GM21529 (cell line): ENCODE data around the gene BSN.

Source experiments
- ATAC-seq: cut with Tn5 transposase; IDR thresholded peaks from one replicate; pipeline ENCODE4 v1.9.1; 2021; ENCODE audit not compliant: unreplicated experiment

BSN gene, protein sequence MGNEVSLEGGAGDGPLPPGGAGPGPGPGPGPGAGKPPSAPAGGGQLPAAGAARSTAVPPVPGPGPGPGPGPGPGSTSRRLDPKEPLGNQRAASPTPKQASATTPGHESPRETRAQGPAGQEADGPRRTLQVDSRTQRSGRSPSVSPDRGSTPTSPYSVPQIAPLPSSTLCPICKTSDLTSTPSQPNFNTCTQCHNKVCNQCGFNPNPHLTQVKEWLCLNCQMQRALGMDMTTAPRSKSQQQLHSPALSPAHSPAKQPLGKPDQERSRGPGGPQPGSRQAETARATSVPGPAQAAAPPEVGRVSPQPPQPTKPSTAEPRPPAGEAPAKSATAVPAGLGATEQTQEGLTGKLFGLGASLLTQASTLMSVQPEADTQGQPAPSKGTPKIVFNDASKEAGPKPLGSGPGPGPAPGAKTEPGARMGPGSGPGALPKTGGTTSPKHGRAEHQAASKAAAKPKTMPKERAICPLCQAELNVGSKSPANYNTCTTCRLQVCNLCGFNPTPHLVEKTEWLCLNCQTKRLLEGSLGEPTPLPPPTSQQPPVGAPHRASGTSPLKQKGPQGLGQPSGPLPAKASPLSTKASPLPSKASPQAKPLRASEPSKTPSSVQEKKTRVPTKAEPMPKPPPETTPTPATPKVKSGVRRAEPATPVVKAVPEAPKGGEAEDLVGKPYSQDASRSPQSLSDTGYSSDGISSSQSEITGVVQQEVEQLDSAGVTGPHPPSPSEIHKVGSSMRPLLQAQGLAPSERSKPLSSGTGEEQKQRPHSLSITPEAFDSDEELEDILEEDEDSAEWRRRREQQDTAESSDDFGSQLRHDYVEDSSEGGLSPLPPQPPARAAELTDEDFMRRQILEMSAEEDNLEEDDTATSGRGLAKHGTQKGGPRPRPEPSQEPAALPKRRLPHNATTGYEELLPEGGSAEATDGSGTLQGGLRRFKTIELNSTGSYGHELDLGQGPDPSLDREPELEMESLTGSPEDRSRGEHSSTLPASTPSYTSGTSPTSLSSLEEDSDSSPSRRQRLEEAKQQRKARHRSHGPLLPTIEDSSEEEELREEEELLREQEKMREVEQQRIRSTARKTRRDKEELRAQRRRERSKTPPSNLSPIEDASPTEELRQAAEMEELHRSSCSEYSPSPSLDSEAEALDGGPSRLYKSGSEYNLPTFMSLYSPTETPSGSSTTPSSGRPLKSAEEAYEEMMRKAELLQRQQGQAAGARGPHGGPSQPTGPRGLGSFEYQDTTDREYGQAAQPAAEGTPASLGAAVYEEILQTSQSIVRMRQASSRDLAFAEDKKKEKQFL (N-terminal part only)

DNA sequence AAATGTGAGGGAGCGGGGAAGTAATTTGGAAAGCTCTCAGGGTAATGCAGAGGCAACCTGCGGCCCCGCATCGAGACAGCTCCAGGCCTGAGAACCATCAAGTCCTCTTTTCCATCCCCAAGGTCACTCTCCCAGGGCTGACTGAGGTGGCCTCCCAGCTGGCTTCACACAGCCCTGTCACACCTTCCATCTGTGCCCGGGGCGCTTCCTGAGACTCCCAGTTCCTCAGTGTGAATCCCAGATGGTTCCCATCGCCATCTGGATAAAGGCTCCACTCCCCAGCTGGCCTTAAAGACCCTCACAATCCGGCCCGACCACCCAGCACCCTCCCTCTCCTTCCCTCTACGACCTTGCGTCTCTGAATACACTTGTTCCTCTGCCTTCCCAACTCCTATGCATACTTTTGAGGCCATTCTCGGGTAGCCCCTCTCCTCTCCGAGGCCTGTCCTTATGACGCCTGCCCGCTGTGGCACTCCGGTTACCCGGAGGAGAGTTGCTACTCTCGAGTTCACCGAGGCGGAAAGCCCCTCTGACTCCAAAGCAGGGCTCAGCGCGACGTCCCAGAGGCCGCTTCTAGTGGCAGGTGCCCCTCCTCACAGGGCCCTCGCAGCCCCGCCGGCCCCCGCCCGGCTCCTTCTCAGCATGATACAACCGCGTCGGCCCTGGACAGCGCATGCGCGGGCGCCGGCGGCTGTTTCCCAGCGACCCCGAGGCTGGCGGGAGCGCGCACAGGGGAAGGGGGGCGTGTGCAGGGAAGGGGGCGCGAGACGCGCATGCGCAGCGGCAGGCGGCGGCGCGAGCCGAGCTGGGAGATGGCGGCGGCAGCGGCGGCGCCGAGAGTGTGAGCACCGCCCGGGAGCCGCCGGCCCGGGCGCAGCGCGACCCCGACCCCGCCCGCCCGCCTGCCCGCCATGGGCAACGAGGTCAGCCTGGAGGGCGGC, at the start of gene BSN:
Gene BSN, plus strand, starts transcription at position 786 of the 941 bp plus-strand sequence. Its CDS starts 126 bp downstream, at position 912.
- ATAC-seq, result peak; percentile 69

DNA sequence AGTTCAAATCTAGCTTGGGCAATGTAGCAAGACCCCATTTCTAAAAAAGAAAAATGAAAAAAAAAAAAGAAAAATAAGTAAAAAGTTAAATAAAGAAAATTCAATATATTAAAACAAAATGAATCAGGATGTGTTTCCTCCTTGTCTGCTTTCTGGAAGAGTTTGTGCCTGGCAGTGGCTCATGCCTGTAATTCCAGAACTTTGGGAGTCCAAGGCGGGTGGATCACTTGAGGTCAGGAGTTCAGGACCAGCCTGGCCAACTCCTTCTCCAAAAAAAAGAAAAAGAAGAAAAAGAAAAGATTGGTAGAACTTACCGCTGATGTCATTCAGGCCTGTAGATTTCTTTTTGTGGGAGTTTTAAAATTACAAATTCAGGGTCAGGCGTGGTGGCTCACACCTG, 47.4 kb upstream of the BSN start:
- ATAC-seq, result no peak

DNA sequence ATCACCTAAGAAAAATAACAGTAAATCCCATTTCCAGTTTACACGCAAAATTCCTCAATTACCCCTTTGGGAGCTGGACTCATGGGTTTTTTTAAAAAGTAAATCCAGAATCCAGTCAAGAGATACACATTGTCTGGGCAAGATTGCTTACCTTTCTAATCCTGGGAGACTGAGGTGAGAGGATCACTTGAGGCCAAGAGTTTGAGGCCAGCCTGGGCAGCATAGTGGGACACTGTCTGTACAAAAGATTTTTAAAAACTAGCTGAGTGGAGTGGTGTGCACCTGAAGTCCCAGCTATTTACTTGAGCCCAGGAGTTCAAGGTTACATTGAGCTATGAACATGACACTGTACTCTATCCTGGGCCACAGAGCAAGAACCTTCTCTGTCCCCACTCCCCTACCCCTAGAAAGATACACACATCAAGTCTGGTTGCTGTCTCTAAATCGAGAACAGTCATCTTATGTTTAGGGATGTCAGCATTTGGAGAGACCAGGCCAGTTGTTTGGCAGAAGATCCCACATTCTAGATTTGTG, 45.2 kb upstream of the BSN start:
- no peak for ATAC-seq

DNA sequence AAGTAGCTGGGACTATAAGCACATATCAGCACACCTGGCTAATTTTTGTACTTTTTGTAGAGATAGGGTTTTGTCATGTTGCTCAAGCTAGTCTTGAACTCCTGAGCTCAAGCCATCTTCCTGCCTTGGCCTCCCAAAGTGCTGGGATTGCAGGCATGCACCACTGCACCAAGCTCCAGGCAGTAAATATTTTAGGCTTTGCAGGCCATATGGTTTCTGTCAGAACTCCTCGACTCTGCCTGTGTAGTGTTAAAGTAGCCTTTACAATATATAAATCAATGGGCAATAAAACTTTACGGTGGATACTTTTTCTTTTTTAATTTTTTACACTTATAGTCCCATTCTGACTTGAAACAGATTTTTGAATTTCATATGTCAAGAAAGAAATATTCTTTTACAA, 42.6 kb upstream of the BSN start:
- ATAC-seq, result no peak

DNA sequence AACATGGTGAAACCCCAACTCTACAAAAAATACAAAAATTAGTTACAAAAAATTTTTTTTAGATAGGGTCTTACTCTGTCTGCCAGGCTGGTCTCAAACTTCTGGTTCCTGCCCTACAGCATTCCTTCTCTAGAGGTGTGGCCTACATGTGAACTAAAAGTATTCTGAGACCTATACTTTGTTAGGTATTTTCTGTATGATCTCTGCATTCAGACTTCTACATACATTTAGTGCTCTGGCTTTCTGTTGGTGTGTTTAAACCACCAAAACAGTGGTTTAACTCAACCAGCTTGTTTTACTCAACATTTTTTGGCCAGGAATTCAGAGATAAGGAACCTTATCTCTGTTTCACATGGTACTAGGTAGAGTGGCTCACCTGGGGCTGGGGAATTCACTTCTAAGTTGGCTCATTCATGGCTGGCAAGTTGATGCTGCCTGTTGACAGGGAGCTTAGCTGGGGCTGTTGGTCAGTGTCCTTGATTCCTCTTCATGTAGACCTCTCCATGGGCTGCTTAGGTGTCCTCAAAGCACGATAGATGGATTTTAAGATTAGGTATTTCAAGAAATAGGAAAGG, 41.4 kb upstream of the BSN start:
- ATAC-seq, result no peak

DNA sequence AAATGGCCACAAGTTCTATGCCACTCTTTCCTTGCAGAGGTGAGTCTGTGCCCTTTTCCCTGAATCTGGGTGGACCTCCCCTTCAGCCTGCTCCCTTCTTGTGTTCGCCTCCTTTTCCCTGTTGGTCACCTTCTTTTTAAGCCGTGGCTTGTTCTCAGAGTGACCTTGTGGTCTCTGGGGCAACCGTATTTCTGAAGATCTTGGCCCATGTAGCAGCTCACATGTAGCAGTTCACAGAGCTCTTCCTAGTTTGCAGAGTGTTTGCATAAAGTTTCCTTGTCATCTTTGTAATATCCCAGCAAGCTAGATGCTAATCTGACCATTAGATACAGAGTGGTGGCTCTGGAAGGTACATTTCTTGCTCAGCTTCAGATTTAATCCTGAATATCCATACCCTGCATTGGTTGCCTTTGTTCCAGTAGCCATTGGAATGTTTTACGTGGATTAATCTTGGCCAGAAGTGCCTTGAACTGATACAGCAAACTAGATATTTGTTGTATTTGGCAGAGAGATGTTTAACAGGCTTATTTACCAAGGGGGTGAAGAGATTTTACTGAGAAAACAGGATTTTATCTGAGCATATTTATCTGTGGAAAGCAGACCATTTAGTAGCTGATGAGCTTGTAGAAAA, 40.7 kb upstream of the BSN start:
- ATAC-seq, result no peak

DNA sequence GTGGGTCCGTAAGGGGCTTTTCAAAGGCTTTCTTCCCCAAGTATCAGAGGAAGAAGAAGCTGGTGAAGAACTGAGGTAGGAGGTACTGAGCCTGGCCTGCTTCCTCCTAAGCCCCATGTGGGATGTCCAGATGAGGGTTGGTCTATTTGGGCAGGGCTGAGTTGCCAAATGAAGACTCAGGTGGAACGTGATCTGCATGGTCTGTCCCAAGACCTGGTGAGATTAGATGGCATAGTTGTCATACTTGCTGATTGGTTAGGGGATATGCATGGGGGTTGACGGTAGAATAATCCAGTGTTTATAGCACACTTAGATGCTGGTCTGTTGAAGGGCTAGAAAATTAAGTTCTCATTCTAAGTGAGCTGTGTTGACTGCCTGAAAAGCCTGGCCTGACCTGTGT, 36.3 kb upstream of the BSN start:
- no peak for ATAC-seq

DNA sequence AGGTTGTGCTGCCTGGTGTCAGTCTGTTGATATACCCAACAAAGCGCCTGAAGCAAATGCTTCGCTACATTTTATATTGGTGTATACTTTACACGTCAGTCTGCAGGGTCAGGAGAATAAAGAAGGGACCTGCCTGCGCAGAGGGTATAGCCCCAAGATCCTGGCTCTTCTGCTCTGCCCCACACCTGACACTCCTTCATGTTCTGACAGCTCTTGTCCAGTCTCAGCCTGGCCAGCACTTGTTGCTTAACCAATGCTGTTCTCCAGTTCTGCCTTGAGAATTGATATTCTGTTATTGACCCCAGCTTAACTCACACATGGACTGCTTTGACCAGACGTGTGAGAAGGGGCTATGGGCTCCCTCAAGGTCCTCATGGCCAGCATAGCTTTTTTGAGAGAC, 35.8 kb upstream of the BSN start:
- no peak for ATAC-seq

DNA sequence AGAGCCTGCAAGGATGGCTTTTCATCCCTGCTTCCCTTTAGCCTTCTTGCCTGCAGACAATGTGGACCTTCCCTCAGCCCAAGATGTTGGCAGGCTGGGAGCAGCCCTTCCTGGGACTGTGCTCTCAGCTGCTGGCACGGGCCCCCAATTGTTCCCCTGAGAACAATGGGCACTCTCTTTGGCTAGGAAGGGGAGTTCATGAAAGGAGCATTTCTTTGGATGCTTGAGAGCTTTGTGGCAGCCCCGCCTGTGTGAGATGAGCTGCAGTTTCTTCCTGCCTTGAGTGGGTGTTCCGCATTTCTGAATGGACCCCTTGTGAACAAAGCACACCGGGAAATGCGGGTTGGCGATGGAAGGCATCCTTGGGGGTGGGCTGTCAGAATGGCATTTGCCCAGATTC, 35.0 kb upstream of the BSN start:
- no peak for ATAC-seq

DNA sequence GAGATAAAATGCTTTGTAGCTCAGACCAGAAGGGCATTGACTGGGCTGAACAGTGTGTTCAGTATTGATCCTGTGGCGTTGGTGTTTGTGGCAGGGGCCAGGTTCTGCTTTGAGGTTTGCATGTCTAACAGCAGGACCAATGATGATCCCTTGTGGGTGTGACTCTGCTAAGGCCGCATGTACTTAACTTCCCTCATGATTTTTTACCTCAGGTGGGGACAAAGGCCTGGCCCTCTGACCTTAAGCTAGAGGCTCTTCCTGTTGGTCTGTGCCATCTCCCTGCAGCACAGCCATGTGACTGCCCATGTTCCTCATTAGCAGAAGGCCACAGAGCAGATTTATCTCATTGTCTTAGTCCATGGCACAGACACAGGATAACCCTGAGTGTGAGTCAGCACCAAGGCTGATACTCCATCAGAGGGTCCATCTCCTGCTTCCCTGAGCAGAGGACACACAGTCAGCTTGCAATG, 34.3 kb upstream of the BSN start:
- no peak for ATAC-seq

DNA sequence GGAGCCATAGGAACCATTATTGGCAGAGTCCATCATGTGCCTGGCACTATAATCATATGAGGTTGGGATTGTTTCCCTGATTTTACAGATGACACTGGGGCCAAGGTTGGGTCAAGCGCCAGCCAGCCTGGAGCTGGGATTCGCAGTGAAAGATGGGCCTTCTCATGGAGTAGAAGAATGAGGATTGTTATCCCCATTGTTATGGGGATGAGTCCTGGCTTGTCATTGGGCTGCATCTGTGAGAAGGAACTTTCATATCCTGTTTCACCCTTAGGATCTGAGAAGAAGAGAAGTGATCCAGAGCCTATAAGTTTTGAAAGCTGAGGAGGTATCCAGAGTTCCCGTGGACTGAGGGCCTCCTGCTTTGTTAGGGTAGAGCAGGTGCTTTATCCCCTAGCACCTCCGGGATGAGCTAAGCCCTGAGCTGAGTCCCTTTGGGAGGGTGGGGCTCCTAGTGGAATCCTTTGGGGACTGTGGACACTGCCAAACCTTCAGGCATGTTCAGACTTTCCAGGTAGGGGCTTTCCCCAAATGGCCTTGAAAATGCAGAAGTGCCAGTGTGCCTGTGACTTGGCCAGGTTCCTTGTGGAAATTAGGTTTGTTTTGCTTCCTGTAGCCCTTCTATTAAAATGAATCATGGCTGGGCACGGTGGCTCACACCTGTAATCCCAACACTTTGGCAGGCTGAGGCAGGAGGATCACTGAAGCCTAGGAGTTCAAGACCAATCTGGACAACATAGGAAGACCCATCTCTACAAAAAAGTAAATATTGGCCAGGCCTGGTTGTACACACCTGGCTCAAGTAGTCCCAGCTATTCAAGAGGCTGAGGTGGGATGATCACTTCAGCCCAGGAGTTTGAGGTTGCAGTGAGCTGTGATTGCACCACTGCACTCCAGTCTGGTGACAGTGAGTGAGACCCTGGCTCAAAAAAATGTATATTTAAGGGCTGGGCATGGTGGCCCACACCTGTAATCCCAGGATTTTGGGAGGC, 30.2 kb upstream of the BSN start:
- ATAC-seq, result no peak

DNA sequence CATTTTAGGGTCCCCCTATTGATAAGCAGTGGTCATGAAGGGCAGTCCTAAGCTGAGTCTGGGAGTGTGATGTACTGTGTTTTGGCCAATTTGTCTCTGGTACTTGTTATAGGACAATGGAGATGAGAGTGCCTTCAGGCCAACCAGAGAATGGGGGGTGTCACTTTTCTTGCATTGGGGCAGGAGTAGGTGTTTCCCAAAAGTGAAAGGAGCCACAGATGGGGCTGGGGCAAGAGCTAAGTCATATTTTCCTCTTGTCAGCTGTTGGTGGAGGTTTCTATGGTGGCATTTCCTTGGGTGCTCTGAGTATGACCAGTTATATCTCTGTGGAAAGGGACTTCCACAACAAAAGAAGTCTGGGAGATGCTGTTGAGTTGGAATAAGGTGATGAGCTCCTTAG, 24.7 kb upstream of the BSN start:
- no peak for ATAC-seq

DNA sequence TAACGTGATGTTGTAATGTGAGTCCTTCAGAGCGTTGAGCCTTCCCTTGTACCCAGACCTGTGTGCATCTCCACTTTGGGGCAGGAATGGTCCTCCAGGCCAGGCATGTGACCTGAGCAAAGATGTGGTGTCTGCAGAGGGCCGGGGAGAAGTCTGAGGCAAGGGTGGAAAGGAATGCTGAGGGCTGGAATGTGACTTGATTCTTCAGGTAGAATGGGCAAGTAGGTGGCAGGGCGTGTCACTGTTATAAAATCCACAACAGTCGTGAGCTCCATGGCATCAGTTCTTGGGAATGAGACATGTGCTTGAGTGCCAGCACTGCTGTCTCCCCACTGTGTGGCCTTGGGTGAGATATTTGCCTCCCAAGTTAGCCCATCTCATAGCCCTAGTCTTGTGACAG, 24.0 kb upstream of the BSN start:
- ATAC-seq, result no peak

DNA sequence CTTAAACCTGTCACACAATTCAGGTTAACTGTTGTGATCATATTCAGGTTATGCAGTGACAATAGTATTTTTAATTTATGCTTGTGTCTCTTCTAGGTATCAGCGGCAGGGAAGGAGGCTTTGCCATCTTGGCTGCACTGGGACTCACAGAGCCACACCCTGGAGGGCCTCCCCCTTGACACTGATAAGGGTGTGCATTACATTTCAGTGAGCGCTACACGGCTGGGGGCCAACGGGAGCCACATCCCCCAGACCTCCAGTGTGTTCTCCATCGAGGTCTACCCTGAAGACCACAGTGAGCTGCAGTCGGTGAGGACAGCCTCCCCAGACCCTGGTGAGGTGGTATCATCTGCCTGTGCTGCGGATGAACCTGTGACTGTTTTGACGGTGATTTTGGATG, 23.6 kb upstream of the BSN start:
- no peak for ATAC-seq

DNA sequence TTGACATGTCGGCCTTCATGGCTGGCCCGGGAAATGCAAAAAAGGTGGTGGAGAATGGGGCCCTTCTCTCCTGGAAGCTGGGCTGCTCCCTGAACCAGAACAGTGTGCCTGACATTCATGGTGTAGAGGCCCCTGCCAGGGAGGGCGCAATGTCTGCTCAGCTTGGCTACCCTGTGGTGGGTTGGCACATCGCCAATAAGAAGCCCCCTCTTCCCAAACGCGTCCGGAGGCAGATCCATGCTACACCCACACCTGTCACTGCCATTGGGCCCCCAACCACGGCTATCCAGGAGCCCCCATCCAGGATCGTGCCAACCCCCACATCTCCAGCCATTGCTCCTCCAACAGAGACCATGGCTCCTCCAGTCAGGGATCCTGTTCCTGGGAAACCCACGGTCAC, 23.1 kb upstream of the BSN start:
- no peak for ATAC-seq

DNA sequence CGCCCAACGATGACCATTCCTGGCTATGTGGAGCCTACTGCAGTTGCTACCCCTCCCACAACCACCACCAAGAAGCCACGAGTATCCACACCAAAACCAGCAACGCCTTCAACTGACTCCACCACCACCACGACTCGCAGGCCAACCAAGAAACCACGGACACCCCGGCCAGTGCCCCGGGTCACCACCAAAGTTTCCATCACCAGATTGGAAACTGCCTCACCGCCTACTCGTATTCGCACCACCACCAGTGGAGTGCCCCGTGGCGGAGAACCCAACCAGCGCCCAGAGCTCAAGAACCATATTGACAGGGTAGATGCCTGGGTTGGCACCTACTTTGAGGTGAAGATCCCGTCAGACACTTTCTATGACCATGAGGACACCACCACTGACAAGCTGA, 22.6 kb upstream of the BSN start:
- no peak for ATAC-seq

DNA sequence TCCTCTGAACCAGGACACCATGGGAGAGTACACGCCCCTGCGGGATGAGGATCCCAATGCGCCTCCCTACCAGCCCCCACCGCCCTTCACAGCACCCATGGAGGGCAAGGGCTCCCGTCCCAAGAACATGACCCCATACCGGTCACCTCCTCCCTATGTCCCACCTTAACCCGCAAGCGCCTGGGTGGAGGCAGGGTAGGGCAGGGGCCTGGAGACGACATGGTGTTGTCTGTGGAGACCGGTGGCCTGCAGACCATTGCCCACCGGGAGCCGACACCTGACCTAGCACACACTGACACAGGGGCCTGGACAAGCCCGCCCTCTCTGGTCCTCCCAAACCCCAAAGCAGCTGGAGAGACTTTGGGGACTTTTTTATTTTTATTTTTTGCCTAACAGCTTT, 21.2 kb upstream of the BSN start:
- ATAC-seq, result no peak
